WTC11 (cell line): Measurements from ENCODE around the gene ZNF547. TPM values are rescaled to one million over a fixed set of nuclear protein-coding genes. Genes with fewer than 3 reads are reported as not detected.

Experiments used
- ATAC-seq: fragments of 200-7000 bp; cut with Tn5 transposase; 2 replicates; pipeline ENCODE4 v1.10.0; 2021; ENCODE audit warnings: mild to moderate bottlenecking, moderate library complexity
- CTCF ChIA-PET: fragments of 300-600 bp; sonication (Branson Sonifier 250); formaldehyde crosslinking; loops from one replicate; lab custom pipeline; 2021; ENCODE audit warnings: antibody characterized with exemption; lab: Charles Lee
- POLR2A ChIA-PET: fragments of 350-600 bp; sonication (Branson Sonifier 250); formaldehyde crosslinking; loops from one replicate; lab custom pipeline; 2021; ENCODE audit warnings: antibody characterized with exemption; lab: Charles Lee
- DNase-seq: peaks from one replicate; pipeline ENCODE4 v3.0.0; 2021; ENCODE audit warnings: low spot score
- H3K27ac Mint-ChIP-seq: 2 replicates; pipeline ENCODE4 v1.8.0; 2021; ENCODE audit warnings: mixed read lengths
- H3K27me3 Mint-ChIP-seq: 2 replicates; pipeline ENCODE4 v1.8.0; 2021; ENCODE audit warnings: low read depth, mild to moderate bottlenecking, moderate library complexity, mixed read lengths
- H3K36me3 Mint-ChIP-seq: 2 replicates; pipeline ENCODE4 v1.8.0; 2021; ENCODE audit warnings: mixed read lengths
- H3K4me1 Mint-ChIP-seq: 2 replicates; pipeline ENCODE4 v1.8.0; 2022; ENCODE audit warnings: mixed read lengths
- H3K4me3 Mint-ChIP-seq: 2 replicates; pipeline ENCODE4 v1.8.0; 2021; ENCODE audit warnings: mild to moderate bottlenecking, moderate library complexity, mixed read lengths
- H3K9me3 Mint-ChIP-seq: 2 replicates; pipeline ENCODE4 v1.8.0; 2021; ENCODE audit warnings: mixed read lengths
- CREB1 ChIP-seq: sonication (generic); formaldehyde crosslinking; IDR thresholded peaks from 2 replicates; pipeline ENCODE4 v1.8.0; 2023; ENCODE audit warnings: mild to moderate bottlenecking, missing genetic modification reagents
- CREM ChIP-seq: sonication (generic); formaldehyde crosslinking; IDR thresholded peaks from 2 replicates; pipeline ENCODE4 v1.8.1; 2022; ENCODE audit warnings: mild to moderate bottlenecking, missing genetic modification reagents, moderate library complexity
- ELF4 ChIP-seq: sonication (generic); formaldehyde crosslinking; IDR thresholded peaks from 2 replicates; pipeline ENCODE4 v1.8.1; 2022; ENCODE audit warnings: low read depth, mild to moderate bottlenecking, moderate library complexity, missing genetic modification reagents
- EMX1 ChIP-seq: fragments of 250-450 bp; sonication (Bioruptor Pico); IDR thresholded peaks from 2 replicates; pipeline ENCODE4 v1.8.0; 2021; ENCODE audit warnings: mild to moderate bottlenecking
- ETV6 ChIP-seq: sonication (generic); formaldehyde crosslinking; IDR thresholded peaks from 2 replicates; pipeline ENCODE4 v1.8.1; 2022; ENCODE audit warnings: mild to moderate bottlenecking, missing genetic modification reagents
- FOXJ3 ChIP-seq: sonication (generic); formaldehyde crosslinking; IDR thresholded peaks from 2 replicates; pipeline ENCODE4 v1.9.0; 2021; ENCODE audit warnings: missing genetic modification reagents, mild to moderate bottlenecking, borderline replicate concordance
- GABPB1 ChIP-seq: sonication (generic); formaldehyde crosslinking; IDR thresholded peaks from 2 replicates; pipeline ENCODE4 v1.8.1; 2023; ENCODE audit warnings: mild to moderate bottlenecking, missing genetic modification reagents
- MXD4 ChIP-seq: fragments of 250-450 bp; sonication (Bioruptor Pico); IDR thresholded peaks from 2 replicates; pipeline ENCODE4 v1.8.0; 2021; ENCODE audit warnings: mild to moderate bottlenecking, moderate library complexity, borderline replicate concordance
- NR2C2 ChIP-seq: sonication (generic); formaldehyde crosslinking; IDR thresholded peaks from 2 replicates; pipeline ENCODE4 v1.8.0; 2022; ENCODE audit warnings: mild to moderate bottlenecking, missing genetic modification reagents
- RELA ChIP-seq: sonication (generic); formaldehyde crosslinking; IDR thresholded peaks from 2 replicates; pipeline ENCODE4 v1.8.1; 2022; ENCODE audit warnings: missing genetic modification reagents, mild to moderate bottlenecking, borderline replicate concordance
- SMAD3 ChIP-seq: sonication (generic); formaldehyde crosslinking; IDR thresholded peaks from 2 replicates; pipeline ENCODE4 v1.8.0; 2022; ENCODE audit warnings: missing genetic modification reagents, mild to moderate bottlenecking, borderline replicate concordance
- TCF7 ChIP-seq: sonication (generic); formaldehyde crosslinking; IDR thresholded peaks from 2 replicates; pipeline ENCODE4 v1.8.0; 2022; ENCODE audit warnings: mild to moderate bottlenecking, low read depth, missing genetic modification reagents, moderate library complexity
- TEAD4 ChIP-seq: sonication (generic); formaldehyde crosslinking; IDR thresholded peaks from 2 replicates; pipeline ENCODE4 v1.8.0; 2022; ENCODE audit warnings: mild to moderate bottlenecking, missing genetic modification reagents
- TP53 ChIP-seq: sonication (generic); formaldehyde crosslinking; IDR thresholded peaks from 2 replicates; pipeline ENCODE4 v1.8.1; 2023; ENCODE audit warnings: mild to moderate bottlenecking, missing genetic modification reagents
- ZNF121 ChIP-seq: sonication (generic); formaldehyde crosslinking; IDR thresholded peaks from 2 replicates; pipeline ENCODE4 v1.8.0; 2023; ENCODE audit warnings: missing genetic modification reagents
- ZNF232 ChIP-seq: sonication (generic); formaldehyde crosslinking; IDR thresholded peaks from 2 replicates; pipeline ENCODE4 v1.8.0; 2022; ENCODE audit warnings: mild to moderate bottlenecking, missing genetic modification reagents
- ZNF671 ChIP-seq: fragments of 250-450 bp; sonication (Bioruptor Pico); IDR thresholded peaks from 2 replicates; pipeline ENCODE4 v1.8.0; 2021; ENCODE audit warnings: mild to moderate bottlenecking
- total RNA-seq: library from RNA; stranded (reverse); gene quantifications from 3 replicates; pipeline ENCODE4 v1.2.3, GENCODE V29; 2021
- TF ChIP-seq, protein P1 (sequence below): sonication (generic); formaldehyde crosslinking; IDR thresholded peaks from 2 replicates; pipeline ENCODE4 v1.8.1; 2023; ENCODE audit warnings: mild to moderate bottlenecking, missing genetic modification reagents, moderate library complexity
- TF ChIP-seq, protein P2 (sequence below): fragments of 250-450 bp; sonication (Bioruptor Pico); IDR thresholded peaks from 2 replicates; pipeline ENCODE4 v1.9.0; 2021; ENCODE audit warnings: mild to moderate bottlenecking
- TF ChIP-seq, protein P3 (sequence below): fragments of 250-450 bp; sonication (Bioruptor Pico); conservative IDR thresholded peaks from 2 replicates; pipeline ENCODE4 v1.9.0; 2021; ENCODE audit warnings: mild to moderate bottlenecking
- TF ChIP-seq, protein P4 (sequence below): fragments of 250-450 bp; sonication (Bioruptor Pico); IDR thresholded peaks from 2 replicates; pipeline ENCODE4 v1.8.0; 2021; ENCODE audit warnings: mild to moderate bottlenecking
- TF ChIP-seq, protein P5 (sequence below): sonication (generic); formaldehyde crosslinking; IDR thresholded peaks from 2 replicates; pipeline ENCODE4 v1.8.0; 2023; ENCODE audit warnings: missing genetic modification reagents
- TF ChIP-seq, protein P6 (sequence below): sonication (generic); formaldehyde crosslinking; IDR thresholded peaks from 2 replicates; pipeline ENCODE4 v1.8.0; 2022; ENCODE audit warnings: mild to moderate bottlenecking, missing genetic modification reagents
- TF ChIP-seq, protein P7 (sequence below): sonication (generic); formaldehyde crosslinking; IDR thresholded peaks from 2 replicates; pipeline ENCODE4 v1.8.0; 2022; ENCODE audit warnings: mild to moderate bottlenecking, missing genetic modification reagents

Gene ZNF547
- total RNA-seq, 1 experiment from 2014 or later = 2.3 TPM

DNA sequence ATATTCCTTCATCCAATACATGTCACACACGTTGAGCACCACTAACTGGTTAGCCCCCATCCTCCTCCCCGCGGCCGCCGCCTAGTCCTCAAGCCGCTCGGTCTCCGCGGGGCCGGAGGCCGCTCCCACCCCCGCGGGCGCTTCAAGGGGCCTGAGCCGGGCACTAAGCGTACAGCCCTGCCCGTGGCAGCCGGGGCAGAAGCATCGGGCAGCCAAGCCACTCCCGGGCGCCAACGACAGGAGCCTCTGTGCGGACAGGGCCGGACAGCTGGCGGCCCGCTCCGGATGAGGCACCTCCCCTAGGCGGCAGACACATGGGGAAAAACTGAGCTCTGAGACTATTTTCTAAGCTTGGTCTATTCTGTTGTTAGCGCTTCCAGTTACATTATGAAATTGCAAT is 45.8 kb upstream of the ZNF547 start (continued):
- TF ChIP-seq EMX1 (CRISPR knock-in tag) (no peak), ZNF232 (CRISPR knock-in tag) (no peak), ETV6 (no peak), MXD4 (CRISPR knock-in tag) (no peak), TEAD4 (CRISPR knock-in tag) (no peak), TCF7 (no peak)
- TF ChIP-seq, protein P1, sequence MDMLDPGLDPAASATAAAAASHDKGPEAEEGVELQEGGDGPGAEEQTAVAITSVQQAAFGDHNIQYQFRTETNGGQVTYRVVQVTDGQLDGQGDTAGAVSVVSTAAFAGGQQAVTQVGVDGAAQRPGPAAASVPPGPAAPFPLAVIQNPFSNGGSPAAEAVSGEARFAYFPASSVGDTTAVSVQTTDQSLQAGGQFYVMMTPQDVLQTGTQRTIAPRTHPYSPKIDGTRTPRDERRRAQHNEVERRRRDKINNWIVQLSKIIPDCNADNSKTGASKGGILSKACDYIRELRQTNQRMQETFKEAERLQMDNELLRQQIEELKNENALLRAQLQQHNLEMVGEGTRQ (CRISPR knock-in tag) = no peak
- TF ChIP-seq, protein P2, sequence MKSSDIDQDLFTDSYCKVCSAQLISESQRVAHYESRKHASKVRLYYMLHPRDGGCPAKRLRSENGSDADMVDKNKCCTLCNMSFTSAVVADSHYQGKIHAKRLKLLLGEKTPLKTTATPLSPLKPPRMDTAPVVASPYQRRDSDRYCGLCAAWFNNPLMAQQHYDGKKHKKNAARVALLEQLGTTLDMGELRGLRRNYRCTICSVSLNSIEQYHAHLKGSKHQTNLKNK (CRISPR knock-in tag) = no peak

DNA sequence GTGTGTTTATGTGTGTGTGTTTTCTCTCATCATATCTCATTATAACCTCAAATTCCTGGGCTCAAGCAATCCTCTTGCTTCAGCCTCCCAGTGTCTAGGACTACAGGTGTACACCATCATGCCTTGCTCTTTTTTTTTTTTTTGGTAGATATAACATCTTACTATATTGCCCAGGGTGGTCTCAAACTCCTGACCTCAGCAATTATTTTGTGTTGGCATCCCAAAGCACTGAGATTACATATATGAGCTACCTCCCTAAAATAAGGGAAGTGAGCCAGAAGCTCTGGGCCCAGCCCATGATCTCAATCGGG is 43.5 kb upstream of the ZNF547 start:
- H3K27me3 Mint-ChIP-seq = peaks cover 26% of the 10 kb centered on the region
- no peak for ATAC-seq
- no peaks in the 10 kb centered on the region for H3K9me3 Mint-ChIP-seq
- TF ChIP-seq TEAD4 (CRISPR knock-in tag) (no peak), TP53 (CRISPR knock-in tag) (no peak), SMAD3 (CRISPR knock-in tag) (no peak), ZNF121 (CRISPR knock-in tag) (no peak), FOXJ3 (CRISPR knock-in tag) (no peak)
- peak overlapping the region; percentile 98 for H3K27ac Mint-ChIP-seq
- ChIA-PET POLR2A (interaction anchor here (0.6 to 0.7 kb wide), 2 partner anchors 215 to 367 kb away, joined by 3 read pairs; no protein-coding TSS in a partner anchor), CTCF (interaction anchor here (0.6 to 1.1 kb wide), 2 partner anchors 32 to 362 kb away, joined by 3 to 5 read pairs; partner anchors contain the start of gene ZNF551)
- peak overlapping the region; percentile 87 for H3K4me3 Mint-ChIP-seq
- peaks cover 11% of the 10 kb centered on the region for H3K36me3 Mint-ChIP-seq
- H3K4me1 Mint-ChIP-seq = peaks cover 18% of the 10 kb centered on the region
- DNase-seq = no peak

DNA sequence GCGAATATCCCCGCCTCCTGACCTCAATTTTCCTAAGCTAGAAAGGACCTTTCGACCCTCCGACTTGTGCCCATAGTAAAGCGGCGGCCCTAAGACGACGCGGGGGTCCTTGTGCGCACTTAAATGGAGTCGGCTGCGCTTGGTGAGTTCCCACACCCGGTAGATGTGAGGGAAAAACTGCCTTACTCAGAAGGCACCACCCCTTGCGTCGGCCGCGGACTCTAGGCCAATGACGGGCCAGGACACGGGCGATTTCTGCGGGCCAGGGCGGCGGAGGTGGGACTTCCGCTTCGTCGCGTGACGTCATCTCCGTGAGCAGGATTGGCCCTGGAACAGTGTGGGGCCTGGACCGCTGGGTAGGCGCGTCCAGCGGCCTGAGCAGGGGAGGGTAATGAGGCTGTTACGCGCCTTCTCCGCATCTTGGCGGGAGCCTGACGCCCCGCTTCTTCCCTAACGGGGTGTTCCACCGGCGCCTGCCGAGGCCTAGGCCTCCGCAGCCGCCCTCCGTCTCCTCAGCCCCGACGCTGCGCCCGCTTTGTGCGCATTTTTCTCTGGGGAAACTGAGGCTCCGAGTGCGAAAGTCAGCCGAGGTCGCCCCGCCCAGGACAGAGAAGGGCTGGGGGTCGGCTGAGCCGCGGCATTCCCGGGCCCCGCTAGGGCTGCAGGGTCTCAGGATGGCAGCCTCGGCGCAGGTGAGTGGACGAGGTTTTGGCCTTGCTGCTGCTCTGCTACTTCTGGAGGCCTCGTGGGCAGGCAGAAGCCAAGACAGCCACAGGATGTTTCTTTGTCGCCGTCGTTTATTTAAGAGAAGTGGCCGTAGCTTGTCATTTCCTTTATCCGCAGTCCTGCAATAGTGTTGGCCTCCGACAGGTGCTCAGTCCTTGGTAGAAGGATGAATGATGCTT is 42.9 kb upstream of the ZNF547 start, which contains the start of gene ZNF543:
ZNF543 (plus strand) TSS at position 293 of the 905 bp plus-strand sequence; CDS start at position 675, 382 bp downstream.
- DNase-seq = peak; percentile 97
- ATAC-seq = peak; percentile 93
- H3K4me1 Mint-ChIP-seq = peaks cover 18% of the 10 kb centered on the region
- H3K9me3 Mint-ChIP-seq = no peaks in the 10 kb centered on the region
- POLR2A ChIA-PET = interaction anchor here (0.6 to 0.7 kb wide), 3 partner anchors 115 to 367 kb away, joined by 3 read pairs; no protein-coding TSS in a partner anchor
- peaks cover 20% of the 10 kb centered on the region for H3K27me3 Mint-ChIP-seq
- peak within 1 kb of the TSS; percentile 87 for H3K4me3 Mint-ChIP-seq
- peaks cover 16% of the 10 kb centered on the region for H3K36me3 Mint-ChIP-seq
- peak within 1 kb of the TSS; percentile 98 for H3K27ac Mint-ChIP-seq
- CTCF ChIA-PET = interaction anchor here (0.6 to 1.1 kb wide), 2 partner anchors 31 to 361 kb away, joined by 3 to 5 read pairs; partner anchors contain the start of gene ZNF551
- TF ChIP-seq ZNF671 (CRISPR knock-in tag) (no peak), NR2C2 (no peak), GABPB1 (CRISPR knock-in tag) (peak; percentile 75), ELF4 (CRISPR knock-in tag) (no peak), CREB1 (CRISPR knock-in tag) (0 out of 2 replicates have a peak, but pooled peaks have one; percentile 33), CREM (CRISPR knock-in tag) (peak; percentile 94), EMX1 (CRISPR knock-in tag) (no peak), FOXJ3 (CRISPR knock-in tag) (no peak), RELA (CRISPR knock-in tag) (no peak)
- TF ChIP-seq, protein P3, sequence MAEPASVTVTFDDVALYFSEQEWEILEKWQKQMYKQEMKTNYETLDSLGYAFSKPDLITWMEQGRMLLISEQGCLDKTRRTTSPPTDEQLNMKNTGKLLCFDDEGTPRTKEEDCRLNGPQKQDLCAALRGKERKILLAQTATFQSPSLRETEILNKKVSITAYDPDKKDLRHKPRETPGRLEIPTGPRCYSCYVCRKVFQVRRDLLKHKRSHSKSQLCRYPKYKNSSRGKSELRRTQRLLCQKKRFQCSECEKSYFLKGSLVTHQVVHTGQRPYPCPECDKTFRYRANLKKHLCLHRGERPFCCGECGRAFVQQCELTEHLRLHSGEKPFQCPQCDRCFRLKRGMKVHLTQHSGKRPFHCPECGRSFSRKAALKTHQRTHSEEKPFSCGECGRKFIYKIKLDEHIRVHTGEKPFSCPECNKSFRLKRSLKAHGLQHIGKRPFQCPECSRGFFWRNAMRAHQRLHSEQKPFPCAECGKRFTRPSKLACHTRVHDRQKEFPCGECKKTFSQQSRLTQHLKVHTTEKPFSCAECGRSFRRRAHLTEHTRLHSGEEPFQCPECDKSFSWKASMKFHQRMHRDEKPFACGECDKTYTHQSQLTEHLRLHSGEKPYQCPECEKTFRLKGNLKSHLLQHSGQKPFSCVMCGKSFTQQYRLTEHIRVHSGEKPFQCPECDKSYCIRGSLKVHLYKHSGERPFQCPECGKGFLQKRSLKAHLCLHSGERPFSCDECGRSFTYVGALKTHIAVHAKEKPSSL = no peak
- TF ChIP-seq, protein P4, sequence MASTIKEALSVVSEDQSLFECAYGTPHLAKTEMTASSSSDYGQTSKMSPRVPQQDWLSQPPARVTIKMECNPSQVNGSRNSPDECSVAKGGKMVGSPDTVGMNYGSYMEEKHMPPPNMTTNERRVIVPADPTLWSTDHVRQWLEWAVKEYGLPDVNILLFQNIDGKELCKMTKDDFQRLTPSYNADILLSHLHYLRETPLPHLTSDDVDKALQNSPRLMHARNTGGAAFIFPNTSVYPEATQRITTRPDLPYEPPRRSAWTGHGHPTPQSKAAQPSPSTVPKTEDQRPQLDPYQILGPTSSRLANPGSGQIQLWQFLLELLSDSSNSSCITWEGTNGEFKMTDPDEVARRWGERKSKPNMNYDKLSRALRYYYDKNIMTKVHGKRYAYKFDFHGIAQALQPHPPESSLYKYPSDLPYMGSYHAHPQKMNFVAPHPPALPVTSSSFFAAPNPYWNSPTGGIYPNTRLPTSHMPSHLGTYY (CRISPR knock-in tag) = no peak
- TF ChIP-seq, protein P5, sequence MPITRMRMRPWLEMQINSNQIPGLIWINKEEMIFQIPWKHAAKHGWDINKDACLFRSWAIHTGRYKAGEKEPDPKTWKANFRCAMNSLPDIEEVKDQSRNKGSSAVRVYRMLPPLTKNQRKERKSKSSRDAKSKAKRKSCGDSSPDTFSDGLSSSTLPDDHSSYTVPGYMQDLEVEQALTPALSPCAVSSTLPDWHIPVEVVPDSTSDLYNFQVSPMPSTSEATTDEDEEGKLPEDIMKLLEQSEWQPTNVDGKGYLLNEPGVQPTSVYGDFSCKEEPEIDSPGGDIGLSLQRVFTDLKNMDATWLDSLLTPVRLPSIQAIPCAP (CRISPR knock-in tag) = no peak
- TF ChIP-seq, protein P1 (CRISPR knock-in tag) = no peak
- TF ChIP-seq, protein P6, sequence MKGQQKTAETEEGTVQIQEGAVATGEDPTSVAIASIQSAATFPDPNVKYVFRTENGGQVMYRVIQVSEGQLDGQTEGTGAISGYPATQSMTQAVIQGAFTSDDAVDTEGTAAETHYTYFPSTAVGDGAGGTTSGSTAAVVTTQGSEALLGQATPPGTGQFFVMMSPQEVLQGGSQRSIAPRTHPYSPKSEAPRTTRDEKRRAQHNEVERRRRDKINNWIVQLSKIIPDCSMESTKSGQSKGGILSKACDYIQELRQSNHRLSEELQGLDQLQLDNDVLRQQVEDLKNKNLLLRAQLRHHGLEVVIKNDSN = no peak
- TF ChIP-seq, protein P7, sequence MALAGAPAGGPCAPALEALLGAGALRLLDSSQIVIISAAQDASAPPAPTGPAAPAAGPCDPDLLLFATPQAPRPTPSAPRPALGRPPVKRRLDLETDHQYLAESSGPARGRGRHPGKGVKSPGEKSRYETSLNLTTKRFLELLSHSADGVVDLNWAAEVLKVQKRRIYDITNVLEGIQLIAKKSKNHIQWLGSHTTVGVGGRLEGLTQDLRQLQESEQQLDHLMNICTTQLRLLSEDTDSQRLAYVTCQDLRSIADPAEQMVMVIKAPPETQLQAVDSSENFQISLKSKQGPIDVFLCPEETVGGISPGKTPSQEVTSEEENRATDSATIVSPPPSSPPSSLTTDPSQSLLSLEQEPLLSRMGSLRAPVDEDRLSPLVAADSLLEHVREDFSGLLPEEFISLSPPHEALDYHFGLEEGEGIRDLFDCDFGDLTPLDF (CRISPR knock-in tag) = no peak
